ENCODE measurements around the gene STXBP5L. TPM values are rescaled to one million over a fixed set of nuclear protein-coding genes. Genes with fewer than 3 reads are reported as not detected.
"Not testable (repeated sequence)": the region's sequence is repeated elsewhere in the genome, so short reads cannot be mapped to it uniquely, and the experiment has no call there.

STXBP5L gene
- polyA plus RNA-seq, 6 donors from 2014 or later: not detected

DNA sequence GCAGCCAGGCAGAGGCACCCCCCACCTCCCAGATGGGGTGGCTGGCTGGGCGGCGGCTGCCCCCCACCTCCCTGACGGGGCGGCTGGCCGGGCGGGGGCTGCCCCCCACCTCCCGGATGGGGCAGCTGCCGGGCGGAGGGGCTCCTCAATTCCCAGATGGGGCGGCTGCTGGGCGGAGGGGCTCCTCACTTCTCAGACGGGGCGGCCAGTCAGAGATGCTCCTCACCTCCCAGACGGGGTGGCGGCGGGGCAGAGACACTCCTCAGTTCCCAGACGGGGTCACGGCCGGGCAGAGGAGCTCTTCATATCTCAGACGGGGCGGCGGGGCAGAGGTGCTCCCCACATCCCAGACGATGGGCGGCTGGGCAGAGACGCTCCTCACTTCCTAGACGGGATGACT is 282.6 kb downstream of the STXBP5L start:
- H3K27me3 Mint-ChIP-seq; H3K4me3 Mint-ChIP-seq; H3K27ac Mint-ChIP-seq; ATAC-seq (ENCODE audit: low read depth in 2 of 2); H3K36me3 Mint-ChIP-seq; DNase-seq; H3K4me1 Mint-ChIP-seq: not testable (repeated sequence)
- peaks cover 5 to 44% (median 30%) of the 10 kb centered on the region in 7 donors for H3K9me3 Mint-ChIP-seq

DNA sequence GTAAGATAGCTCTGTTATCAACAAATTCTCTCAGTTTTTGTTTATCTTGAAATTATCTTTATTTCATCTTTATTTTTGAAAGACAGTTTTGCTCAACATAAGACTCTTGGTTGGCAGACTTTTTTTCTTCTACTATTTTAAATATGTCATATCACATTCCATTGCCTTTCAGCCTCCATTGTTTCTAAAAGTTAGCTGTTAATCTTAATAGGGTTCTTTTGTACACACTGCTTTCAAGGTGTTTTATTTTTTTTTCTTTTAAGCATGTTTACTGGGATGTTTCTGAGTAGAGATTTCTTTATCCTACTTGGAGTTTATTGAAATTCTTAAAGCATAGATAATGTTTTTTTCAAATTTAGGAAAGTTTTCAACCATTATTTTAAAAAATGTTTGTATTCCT is 294.6 kb downstream of the STXBP5L start:
- Mint-ChIP-seq H3K4me3 (no peak overlapping the region), H3K27ac (no peak overlapping the region), H3K36me3 (peaks cover 0 to 5% of the 10 kb centered on the region in 2 donors), H3K4me1 (no peaks in the 10 kb centered on the region), H3K9me3 (peaks cover 4 to 18% (median 10%) of the 10 kb centered on the region in 7 donors), H3K27me3 (no peaks in the 10 kb centered on the region)
- DNase-seq (no peak), ATAC-seq (ENCODE audit: low read depth in 2 of 2) (no peak)

DNA sequence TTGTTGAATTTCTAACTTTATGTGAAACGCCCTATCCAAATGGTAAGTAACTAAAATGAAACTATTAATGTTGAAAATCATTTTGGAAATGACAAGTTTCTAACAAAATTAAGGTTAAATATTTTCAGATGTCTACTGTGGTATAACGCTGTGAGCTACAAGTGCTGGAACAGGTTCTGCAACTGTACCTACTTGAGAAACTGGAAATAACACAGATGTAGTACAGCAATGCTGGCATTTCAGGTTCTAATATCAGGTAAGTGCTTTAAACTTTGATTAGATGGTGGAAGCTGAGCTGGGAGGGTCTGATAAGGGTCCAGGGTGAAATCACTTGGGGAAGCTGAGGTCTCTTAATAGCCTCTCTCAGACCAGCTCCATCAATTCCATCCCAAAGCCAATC is 315.1 kb downstream of the STXBP5L start:
- Mint-ChIP-seq H3K27ac (no peak overlapping the region), H3K9me3 (no peaks in the 10 kb centered on the region), H3K4me1 (no peaks in the 10 kb centered on the region), H3K27me3 (no peaks in the 10 kb centered on the region), H3K4me3 (no peak overlapping the region), H3K36me3 (no peaks in the 10 kb centered on the region)
- DNase-seq (no peak), ATAC-seq (ENCODE audit: low read depth in 2 of 2) (no peak)

DNA sequence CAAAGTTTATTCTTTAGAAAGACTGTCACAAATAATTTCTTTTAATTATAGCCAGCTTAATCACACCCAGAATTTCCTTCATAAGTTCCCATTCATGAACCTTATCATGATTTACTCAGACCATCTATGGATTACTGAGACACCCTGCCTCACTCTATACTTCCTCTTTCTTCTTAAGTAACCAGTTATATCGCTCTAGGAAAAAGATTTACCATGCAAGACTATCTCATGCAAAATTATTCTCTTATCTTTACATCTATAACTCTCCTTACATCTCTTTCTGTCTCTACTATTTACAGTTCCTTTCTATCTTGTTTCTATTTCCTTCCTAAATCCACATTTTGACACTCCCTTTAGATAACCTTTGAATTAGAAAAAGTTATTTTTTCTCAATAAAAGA is 321.0 kb downstream of the STXBP5L start:
- Mint-ChIP-seq H3K4me1 (no peaks in the 10 kb centered on the region), H3K9me3 (no peaks in the 10 kb centered on the region), H3K36me3 (no peaks in the 10 kb centered on the region), H3K27me3 (peaks cover 0 to 4% (median 0%) of the 10 kb centered on the region in 3 donors), H3K4me3 (no peak overlapping the region), H3K27ac (no peak overlapping the region)
- ATAC-seq (ENCODE audit: low read depth in 2 of 2): no peak
- no peak for DNase-seq

DNA sequence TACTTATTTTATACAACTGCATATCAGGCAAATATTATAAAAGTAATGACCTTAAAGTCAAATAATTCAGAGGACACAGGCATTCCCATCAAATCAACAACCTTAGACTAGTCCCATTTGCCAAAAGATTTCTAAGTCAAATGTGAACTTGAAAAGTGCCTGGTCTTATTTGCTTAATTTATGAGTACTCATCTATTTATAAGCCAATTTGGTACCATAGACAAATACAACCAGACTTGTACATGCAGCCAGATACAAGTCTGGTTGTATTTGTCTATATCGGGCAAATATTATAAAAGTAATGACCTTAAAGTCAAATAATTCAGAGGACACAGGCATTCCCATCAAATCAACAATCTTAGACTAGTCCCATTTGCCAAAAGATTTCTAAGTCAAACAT is 322.2 kb downstream of the STXBP5L start:
- H3K9me3 Mint-ChIP-seq; H3K27me3 Mint-ChIP-seq; DNase-seq; H3K4me1 Mint-ChIP-seq; H3K27ac Mint-ChIP-seq; H3K36me3 Mint-ChIP-seq; H3K4me3 Mint-ChIP-seq; ATAC-seq (ENCODE audit: low read depth in 2 of 2): not testable (repeated sequence)

DNA sequence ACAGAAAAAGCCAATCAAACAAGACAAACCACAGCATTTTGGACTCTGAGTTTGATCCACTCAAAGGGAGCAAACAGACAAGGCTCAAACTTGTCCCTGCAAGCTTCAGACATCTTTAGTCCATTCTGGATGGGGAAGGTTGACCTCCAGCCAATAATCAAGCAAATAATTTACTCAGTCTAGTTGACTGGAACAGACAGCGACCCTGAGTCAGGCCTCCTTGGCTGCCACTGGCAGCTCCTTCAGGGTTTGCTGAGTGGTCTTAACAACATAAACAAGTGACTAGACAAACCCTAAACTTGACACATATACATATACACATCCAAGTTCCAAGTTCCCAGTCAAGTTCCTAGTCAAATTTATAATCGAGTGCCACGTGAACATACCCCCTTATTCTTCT is 323.9 kb downstream of the STXBP5L start:
- no peak for DNase-seq
- Mint-ChIP-seq H3K4me3 (no peak overlapping the region), H3K27ac (no peak overlapping the region), H3K27me3 (peaks cover 0 to 4% (median 0%) of the 10 kb centered on the region in 3 donors), H3K4me1 (no peaks in the 10 kb centered on the region), H3K36me3 (no peaks in the 10 kb centered on the region), H3K9me3 (no peaks in the 10 kb centered on the region)
- no peak for ATAC-seq (ENCODE audit: low read depth in 2 of 2)

DNA sequence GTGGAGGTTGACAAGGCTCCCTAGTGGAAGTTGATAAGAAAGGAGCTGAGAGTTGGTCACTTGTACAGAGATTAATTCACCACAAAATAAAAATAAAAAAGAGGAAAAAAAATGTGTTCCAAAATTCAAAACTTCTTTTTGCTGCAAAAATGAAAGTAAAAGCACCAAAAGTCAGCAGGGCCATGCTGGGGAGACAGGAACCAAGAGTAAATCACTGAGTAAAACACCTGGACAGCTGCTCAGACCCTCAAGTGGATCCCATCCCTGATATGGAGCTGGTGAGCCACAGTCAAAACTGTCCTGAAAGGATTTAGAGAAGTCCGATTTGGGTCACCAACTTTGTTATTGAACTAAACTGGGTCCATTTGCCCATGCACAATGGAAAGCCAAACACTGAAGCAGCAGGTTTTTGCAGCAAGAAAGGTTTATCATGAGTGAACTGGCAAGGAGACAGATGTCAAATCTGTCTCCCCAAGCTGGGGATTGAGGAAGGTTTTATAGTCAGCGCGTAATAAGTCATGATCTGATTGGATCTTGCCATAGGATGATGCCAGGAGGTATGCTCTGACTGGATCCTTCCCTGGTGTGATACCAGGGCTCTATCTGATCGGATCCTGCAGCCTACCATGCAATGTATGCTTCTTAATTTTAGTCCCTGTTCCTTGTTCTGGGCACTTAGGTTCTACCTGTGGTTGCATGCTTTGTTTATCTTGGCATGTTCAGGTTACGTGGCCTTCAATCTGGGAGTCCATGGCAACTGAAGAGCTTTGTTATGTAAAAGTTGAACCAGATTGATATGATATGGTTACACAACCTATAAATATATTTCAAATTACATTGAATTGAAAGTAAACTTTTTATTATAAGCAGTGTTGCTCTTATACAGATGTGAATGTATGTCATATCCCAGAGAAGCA is 324.6 kb downstream of the STXBP5L start:
- DNase-seq (no peak), ATAC-seq (ENCODE audit: low read depth in 2 of 2) (no peak)
- no peaks in the 10 kb centered on the region for H3K4me1 Mint-ChIP-seq
- no peak overlapping the region for H3K27ac Mint-ChIP-seq
- no peak overlapping the region for H3K4me3 Mint-ChIP-seq
- no peaks in the 10 kb centered on the region for H3K36me3 Mint-ChIP-seq
- no peaks in the 10 kb centered on the region for H3K9me3 Mint-ChIP-seq
- peaks cover 0 to 4% (median 0%) of the 10 kb centered on the region in 3 donors for H3K27me3 Mint-ChIP-seq

DNA sequence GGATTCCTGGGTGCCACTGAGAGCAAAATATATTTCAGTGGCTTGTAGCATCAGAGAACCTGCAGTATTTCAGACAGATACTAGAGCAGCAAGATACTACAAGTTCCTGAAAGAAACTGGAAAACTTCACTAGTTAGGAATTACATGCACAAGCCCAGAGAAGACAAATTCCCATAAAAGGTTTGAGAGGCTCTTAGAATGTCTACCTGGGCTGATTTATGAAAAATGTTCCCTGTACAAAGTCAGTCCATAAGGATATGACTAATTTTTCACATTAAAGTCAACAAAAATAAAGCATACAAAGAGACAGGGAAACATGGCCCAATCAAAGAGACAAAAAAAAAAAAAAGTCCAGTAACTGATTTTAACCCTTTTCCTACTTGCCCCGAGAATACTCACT is 335.2 kb downstream of the STXBP5L start:
- Mint-ChIP-seq H3K27ac (no peak overlapping the region), H3K4me3 (no peak overlapping the region), H3K4me1 (no peaks in the 10 kb centered on the region), H3K36me3 (no peaks in the 10 kb centered on the region), H3K9me3 (peaks cover 0 to 7% (median 2%) of the 10 kb centered on the region in 7 donors), H3K27me3 (no peaks in the 10 kb centered on the region)
- DNase-seq (no peak), ATAC-seq (ENCODE audit: low read depth in 2 of 2) (no peak)

DNA sequence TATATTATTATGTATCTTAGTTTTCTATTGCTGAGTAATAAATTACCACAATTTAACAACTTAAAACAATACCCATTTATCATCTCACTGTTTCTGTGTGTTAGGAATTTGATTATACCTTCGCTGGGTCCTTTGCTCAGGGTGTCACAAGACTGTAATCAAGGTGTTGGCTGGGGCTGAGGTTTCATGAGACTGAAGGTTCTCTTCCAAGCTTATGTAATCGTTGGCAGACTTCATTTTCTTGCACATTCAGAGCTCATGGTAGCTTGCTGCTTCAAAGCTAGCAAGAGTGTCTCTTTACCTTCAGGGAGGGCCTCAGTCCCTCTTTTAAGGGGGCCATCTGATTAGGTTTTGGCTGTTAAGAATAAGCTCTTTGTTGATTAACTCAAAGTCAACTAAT is 344.7 kb downstream of the STXBP5L start:
- H3K27ac Mint-ChIP-seq: no peak overlapping the region
- peaks cover 0 to 12% (median 2%) of the 10 kb centered on the region in 7 donors for H3K9me3 Mint-ChIP-seq
- ATAC-seq (ENCODE audit: low read depth in 2 of 2): no peak

DNA sequence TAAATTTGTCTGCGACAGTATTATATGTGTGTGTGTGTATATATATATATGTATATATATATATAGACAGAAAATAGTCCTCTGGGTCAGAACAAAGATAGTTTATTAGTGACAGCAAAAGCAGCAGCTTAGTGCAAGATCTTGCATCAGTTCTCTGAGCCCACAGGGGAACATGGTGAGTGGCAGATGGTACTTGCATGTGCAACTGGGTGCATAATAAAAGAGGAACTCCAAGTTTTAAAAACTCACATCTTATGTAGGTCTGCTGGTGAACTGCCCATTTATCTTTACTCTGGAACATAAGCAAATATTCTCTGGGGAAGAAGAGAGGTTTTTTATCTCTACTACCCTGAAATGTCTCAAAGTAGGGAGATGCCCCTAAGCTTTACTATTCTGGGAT is 361.4 kb downstream of the STXBP5L start:
- Mint-ChIP-seq H3K4me3 (no peak overlapping the region), H3K9me3 (peaks cover 7 to 43% (median 16%) of the 10 kb centered on the region in 7 donors), H3K27ac (no peak overlapping the region), H3K36me3 (peaks cover 0 to 9% of the 10 kb centered on the region in 2 donors), H3K4me1 (no peaks in the 10 kb centered on the region), H3K27me3 (no peaks in the 10 kb centered on the region)
- no peak for ATAC-seq (ENCODE audit: low read depth in 2 of 2)
- no peak for DNase-seq

More for the DNA sequence above, 344.7 kb downstream of the STXBP5L start:
- Mint-ChIP-seq H3K4me1 (no peaks in the 10 kb centered on the region), H3K27me3 (no peaks in the 10 kb centered on the region), H3K36me3 (no peaks in the 10 kb centered on the region), H3K4me3 (no peak overlapping the region)
- no peak for DNase-seq

DNA sequence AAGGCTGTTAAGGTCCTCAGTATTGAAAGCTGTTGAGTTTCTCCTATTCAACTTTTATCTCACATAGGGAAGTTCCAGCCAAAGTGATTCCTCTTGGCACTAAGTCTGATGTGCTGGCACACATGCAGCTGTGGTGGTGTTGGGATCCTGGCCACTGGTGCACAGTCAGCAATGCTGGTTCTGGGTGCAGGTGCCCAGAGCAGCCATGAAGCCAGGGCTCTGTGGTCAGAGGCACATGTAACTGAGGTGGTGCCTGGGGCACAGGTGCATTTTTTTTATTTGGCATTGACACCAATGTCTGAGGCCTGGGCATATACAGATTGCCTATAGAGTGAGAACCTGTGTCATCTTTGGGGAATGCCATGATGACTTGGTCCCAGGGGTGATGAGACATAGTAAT is 366.4 kb downstream of the STXBP5L start:
- Mint-ChIP-seq H3K4me1 (no peaks in the 10 kb centered on the region), H3K27ac (no peak overlapping the region), H3K4me3 (no peak overlapping the region), H3K9me3 (peaks cover 11 to 60% (median 24%) of the 10 kb centered on the region in 7 donors), H3K36me3 (peaks cover 3 to 22% of the 10 kb centered on the region in 2 donors), H3K27me3 (no peaks in the 10 kb centered on the region)
- ATAC-seq (ENCODE audit: low read depth in 2 of 2) (no peak), DNase-seq (no peak)

DNA sequence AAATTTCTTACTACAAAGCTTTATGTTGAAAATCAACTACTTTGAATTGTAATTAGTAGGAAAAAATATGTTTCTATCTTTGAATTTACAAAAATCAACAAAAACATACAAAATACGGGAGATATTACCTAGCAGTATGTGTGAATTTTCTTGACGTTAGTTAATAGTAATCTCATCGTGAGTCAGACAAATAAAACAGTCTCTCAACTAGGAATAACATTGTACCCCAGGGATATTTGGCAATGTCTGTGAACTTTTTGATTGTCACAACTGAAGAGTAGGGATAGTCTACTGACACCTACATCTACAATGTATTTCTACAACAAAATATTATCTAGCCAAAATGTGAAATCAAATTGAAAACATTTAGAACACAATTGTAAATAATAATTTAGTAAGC is 387.4 kb downstream of the STXBP5L start:
- H3K27ac Mint-ChIP-seq: no peak overlapping the region
- no peaks in the 10 kb centered on the region for H3K4me1 Mint-ChIP-seq
- no peak for ATAC-seq (ENCODE audit: low read depth in 2 of 2)
- no peaks in the 10 kb centered on the region for H3K27me3 Mint-ChIP-seq
- no peak overlapping the region for H3K4me3 Mint-ChIP-seq
- DNase-seq: no peak
- H3K9me3 Mint-ChIP-seq: peaks cover 0 to 10% (median 0%) of the 10 kb centered on the region in 7 donors
- H3K36me3 Mint-ChIP-seq: no peaks in the 10 kb centered on the region

DNA sequence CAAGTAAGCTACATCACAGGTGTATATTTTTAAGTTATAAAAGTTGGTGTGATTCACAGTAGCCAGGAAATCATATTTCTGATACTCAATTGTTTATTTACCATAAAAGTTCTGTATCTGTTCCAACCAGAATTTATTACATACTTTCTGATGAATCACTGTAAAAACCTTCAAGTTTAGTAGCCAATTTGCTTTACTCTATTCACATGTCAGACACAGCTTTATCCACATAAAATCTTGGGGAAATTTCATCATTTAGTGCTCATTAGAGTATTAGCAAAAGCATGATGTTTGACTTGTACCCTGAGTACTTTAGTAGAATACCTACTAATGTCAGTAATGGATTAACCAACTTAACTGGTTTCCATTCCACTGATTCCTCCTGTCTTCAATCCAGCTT is 388.0 kb downstream of the STXBP5L start:
- no peaks in the 10 kb centered on the region for H3K36me3 Mint-ChIP-seq
- H3K9me3 Mint-ChIP-seq: peaks cover 0 to 8% (median 0%) of the 10 kb centered on the region in 7 donors
- H3K27ac Mint-ChIP-seq: no peak overlapping the region
- H3K4me1 Mint-ChIP-seq: no peaks in the 10 kb centered on the region
- H3K4me3 Mint-ChIP-seq: no peak overlapping the region
- no peaks in the 10 kb centered on the region for H3K27me3 Mint-ChIP-seq
- ATAC-seq (ENCODE audit: low read depth in 2 of 2) (no peak), DNase-seq (no peak)

DNA sequence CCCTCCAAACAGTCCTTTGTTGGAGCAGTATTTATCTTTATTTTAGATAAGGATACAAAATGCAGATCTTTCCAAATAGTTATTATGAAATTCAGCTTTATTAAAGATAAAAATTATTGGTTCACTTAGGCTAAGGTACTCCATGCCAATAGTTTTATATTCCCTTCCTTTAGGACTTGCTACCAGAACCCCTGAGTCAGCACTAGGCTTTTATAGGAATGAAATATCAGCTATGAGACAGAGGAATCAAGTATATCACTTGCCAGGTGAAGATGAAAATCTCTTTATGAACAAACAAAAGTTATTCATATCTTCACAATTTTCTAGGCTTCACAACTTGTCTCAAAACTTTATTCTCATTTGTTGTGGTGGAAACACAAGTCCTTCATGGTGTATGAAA is 416.3 kb downstream of the STXBP5L start:
- no peak overlapping the region for H3K4me3 Mint-ChIP-seq
- H3K36me3 Mint-ChIP-seq: no peaks in the 10 kb centered on the region
- peaks cover 0 to 9% (median 2%) of the 10 kb centered on the region in 7 donors for H3K9me3 Mint-ChIP-seq
- no peaks in the 10 kb centered on the region for H3K4me1 Mint-ChIP-seq
- ATAC-seq (ENCODE audit: low read depth in 2 of 2) (no peak), DNase-seq (no peak)
- no peak overlapping the region for H3K27ac Mint-ChIP-seq
- H3K27me3 Mint-ChIP-seq: peaks cover 0 to 4% (median 0%) of the 10 kb centered on the region in 3 donors

Measured in naive B cell (primary cell).